Left colon (tissue), 2 donors: ENCODE results near the gene COLEC12. TPM values are rescaled to one million over a fixed set of nuclear protein-coding genes. Genes with fewer than 3 reads are reported as not detected.

Source experiments
- ATAC-seq: fragments of 200-7000 bp; cut with Tn5 transposase; one replicate; pipeline ENCODE4 v1.9.1; 2020; ENCODE audit warnings: mild to moderate bottlenecking, moderate library complexity
- DNase-seq, 2 donors: peaks; one replicate each; pipeline ENCODE4 v3.0.0-alpha.2; 2020
- intact Hi-C, 2 donors: fragments of 100-400 bp; cut with DNase I in 1 of 2; cut with micrococcal nuclease in 1 of 2; formaldehyde crosslinking; loops; one replicate each; pipeline versions ENCODE4 v1.11.2 to v1.14.0; 2022; cut with DNase I, micrococcal nuclease
- total RNA-seq, 2 donors: library from RNA; stranded (reverse); fragmentation: NEBNext Ultra II Directional; extraction: Animal tissue kit (Norgen Biotek cat#: 25700); gene quantifications; one replicate each; pipeline ENCODE4 v1.2.1, GENCODE V29; 2021
- donor health status: DM: no; HTN: no; CAD: no.
- donor health status: DM: yes; HTN: yes; CAD: no.

COLEC12 gene
- total RNA-seq, 2 donors from 2014 or later = 2.7 to 6.4 TPM

DNA sequence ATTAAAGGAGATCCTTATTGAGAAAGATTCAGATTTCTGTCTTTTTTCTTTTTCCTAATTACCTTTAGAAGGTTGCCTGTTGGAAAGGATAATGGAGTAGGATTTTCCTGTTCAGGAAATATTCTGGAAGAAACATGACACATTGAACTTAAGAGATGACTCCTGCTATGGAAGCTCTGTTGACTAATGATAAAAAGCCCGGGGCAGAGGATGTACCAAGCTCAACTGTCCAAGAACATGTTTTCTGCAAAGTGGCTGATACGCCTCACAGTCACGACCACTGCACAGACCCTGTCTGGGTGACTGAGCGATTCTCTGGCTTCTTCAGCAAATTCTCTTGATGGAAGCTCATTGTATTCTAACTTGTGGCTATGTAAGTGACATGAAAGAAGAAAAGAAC, 146.5 kb downstream of the COLEC12 start:
- no peak for ATAC-seq
- intact Hi-C loops = no loop called here
- DNase-seq = no peak

DNA sequence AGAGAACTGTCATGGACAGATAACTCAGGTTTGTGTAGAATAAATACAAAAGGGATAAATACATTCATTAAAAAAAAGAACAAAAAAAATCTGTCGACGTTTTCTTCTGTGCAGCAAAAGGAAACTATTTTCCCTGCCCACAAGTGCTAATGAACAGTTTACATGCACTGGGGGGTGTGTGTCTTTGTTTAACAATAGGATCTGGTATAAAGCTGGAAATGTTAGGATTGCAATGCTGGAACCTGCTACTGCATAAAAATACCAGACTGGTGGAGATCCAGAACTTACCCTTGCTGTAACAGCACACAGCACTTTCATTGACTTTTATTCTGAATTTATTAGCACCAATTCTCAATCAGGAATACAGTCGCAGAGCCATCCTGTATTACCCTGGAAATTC, 148.1 kb downstream of the COLEC12 start:
- no peak for DNase-seq
- ATAC-seq = no peak
- intact Hi-C loops = no loop called here

DNA sequence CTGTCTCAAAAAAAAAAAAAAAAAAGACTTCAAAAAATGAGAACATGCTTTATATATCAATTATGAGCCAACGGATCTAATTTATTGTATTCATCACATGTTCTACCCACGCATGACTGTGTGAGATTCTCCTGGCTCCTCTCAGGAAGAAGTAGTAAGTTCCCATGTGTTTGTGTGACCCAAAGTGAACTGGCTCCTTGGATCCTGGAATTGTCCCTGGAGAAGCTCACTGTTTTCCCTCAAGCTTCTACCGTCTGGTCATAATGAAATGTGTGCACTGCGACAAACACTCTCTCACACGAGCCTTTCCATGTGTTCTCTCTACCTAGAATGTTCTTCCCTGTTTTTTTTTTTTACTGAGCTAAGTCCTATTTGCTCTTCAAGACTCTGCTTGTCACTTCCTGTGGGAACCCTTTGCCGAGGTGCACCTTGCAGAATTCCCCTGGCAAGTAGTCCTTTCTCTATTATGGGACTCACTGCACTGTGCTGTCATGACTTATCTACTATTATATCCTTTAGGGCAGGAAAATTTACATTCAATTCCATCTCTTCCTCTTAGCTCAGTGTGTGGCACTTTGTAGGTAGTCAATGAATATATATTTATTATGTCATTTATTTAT, 149.4 kb downstream of the COLEC12 start:
- no peak for ATAC-seq
- intact Hi-C loops = no loop called here

DNA sequence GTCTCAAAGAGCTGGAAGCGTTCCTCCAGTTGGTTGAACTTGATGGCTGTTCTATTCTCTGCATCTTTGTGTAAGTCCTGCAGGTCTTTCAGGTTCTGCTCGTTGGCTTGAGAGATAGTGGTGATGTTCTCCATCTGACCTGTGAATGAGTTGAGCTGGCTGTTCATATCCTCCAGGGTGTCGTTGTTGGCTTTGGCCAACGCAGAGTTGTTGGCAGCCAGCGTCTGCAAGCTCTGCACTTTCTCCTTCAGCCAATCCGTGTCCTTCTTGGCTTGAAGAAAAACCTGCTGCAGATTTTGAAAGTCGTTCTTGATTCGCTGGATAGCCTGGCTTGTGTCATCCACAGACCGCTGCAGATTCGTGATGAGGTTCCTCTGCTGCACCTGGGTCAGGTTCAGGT, 153.9 kb downstream of the COLEC12 start:
- intact Hi-C loops = no loop called here
- DNase-seq (no peak), ATAC-seq (no peak)

More for the DNA sequence above, 149.4 kb downstream of the COLEC12 start:
- no peak for DNase-seq

DNA sequence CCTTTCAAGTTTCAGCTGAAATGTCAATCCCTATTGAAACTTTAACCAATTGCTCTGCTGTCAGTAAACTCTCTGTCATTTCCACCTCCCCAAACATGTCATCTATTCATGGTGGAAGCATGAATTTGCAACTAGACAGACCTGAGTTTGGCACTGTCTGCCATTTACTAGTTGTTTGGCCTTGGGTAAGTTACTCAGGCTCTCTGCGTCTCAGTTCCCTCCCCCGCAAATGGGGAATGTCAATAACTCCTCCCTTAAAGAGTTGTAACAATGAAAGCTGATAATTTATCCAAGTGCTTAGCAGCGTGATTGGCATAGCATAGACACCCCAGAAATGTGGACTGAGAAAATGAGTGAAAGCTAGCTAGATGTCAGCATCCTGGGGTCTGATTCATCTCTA, 159.4 kb downstream of the COLEC12 start:
- intact Hi-C loops = no loop called here
- ATAC-seq = no peak
- no peak for DNase-seq

DNA sequence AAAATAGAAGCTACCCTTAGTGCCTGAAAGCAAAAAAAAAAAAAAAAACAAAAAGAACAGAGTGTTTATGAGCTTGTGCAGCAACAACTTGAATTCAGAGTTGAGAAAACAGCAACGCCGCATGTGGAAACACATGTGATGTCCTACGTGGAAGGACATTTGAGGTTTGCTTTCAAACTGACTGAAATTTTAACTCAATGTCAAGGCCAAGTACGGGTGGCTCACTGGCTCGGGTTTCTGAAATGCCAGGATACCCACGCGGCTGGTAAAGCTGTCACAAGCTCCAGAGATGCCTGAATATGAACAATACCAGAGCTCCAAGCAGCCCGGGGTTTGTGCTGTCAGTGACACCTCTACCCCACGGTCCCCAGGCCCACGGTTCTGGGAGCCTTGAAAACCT, 160.5 kb downstream of the COLEC12 start:
- intact Hi-C loops = no loop called here
- ATAC-seq (no peak), DNase-seq (no peak)

DNA sequence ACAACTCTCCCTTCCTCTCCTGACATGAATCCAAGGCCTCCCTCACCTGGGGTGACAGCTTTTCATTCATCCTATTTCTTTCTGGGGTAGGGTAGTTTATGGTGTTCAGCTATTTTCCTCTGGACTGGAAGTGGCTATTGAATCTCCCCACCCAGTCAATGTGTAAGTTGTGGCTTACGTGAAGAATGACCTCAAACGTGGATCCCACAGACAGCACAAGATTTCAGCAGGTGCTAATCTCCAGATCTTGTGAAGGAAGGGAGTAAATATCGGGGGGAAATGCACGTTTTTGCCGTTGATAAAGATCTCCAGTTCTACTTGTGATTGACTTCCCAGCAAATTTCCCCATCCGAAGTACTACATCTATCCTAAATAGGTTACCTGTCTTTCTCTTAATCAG, 161.3 kb downstream of the COLEC12 start:
- no peak for DNase-seq

DNA sequence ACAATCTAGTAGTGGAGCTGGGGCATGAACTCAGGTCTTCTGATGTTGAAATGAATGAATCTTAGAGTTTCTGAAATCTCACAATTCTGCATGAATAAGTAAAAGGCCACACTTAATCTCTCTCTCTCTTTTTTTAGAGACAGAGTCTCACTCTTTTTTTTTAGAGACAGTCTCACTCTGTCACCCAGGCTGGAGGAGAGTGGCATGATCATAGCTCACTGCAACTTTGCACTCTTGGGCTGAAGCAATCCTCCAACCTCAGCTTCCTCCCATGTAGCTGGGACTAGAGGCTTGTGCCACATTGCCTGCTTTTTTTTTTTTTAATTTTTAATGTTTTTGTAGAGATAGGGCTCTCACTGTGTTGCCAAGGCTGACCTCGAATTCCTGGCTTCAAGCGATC, 163.8 kb downstream of the COLEC12 start:
- intact Hi-C loops = no loop called here
- no peak for ATAC-seq
- no peak for DNase-seq

More for the DNA sequence above, 161.3 kb downstream of the COLEC12 start:
- no peak for ATAC-seq
- intact Hi-C loops = no loop called here

DNA sequence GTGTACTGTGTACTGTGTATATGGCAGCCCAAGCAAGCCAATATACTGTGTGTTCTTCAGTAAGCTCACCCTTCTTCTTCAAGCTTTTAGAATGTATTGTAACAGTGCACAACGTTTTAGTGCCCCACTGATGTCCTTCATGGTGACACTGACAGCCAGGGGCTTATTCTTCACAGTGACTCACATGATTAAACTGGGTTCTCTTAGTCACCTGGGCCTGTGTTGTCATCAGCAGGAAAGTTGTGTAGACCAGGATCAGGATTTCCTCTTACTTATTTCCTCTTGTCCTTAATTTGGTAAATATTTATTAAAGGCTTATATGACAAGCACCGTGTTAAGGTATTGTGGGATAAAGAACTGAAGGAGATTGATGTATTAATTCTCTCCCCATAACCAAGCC, 164.8 kb downstream of the COLEC12 start:
- ATAC-seq = no peak
- intact Hi-C loops = no loop called here

DNA sequence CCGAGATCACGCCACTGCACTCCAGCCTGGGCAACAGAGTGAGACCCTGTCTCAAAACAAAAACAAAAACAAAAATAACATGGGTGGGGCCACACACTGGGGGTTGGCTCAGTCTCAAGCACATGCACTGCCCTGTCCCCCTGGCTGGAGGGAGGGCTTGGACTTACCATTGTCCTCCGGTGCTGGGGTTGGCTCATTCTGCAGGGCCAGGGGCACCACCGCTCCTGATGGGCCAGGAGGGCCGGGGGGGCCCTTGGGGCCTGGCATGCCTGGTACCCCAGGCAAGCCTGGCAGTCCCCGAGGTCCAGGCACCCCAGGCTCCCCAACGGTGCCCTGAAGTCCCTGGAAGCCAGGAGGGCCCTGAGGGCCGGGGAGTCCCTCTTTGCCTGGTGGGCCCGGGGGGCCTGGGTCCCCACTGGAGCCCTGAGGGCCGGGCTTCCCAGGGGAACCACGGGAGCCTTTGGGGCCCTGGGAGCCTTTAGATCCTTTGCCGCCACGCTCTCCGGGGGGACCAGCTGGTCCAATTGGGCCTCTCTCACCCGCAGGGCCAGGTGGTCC, 165.8 kb downstream of the COLEC12 start:
- ATAC-seq (no peak), DNase-seq (no peak)
- intact Hi-C loops = no loop called here

More for the DNA sequence above, 164.8 kb downstream of the COLEC12 start:
- no peak for DNase-seq

DNA sequence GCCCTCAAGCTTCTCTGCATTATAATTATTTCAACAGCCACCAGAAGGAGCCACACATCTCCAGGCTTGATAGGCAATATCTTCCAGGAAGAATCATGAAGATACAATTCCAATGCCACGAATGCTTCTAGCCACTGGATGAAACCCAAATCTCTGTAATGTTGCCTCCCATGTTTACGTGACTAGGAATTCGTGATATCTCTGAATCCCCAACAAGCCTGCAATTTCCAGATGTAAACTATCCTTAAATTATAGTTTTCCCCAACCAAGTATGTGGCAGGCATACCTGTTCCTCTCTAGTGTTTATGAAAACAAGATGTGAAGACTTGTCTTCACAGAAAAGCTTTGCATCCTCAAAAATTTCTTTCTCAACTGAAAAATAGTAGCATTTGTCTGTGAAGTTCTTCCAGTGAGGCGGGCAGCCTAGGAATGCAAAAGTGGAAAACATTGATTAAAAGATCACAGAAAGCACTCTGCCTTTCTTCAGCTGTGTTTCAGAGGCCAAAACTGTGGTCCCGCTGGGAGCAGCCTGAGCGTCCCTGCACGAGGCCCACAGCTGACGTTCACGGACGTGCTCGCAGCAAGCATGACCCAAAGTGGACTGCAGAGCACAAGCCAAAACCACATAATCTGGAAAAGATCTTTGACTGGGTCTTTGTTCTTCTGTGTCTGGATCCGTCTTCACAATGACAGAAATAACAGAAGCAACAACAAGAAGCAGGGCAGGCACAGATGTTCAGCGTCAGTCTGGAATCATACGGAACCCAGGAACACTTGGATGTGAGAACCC, 167.6 kb downstream of the COLEC12 start:
- DNase-seq = peak in 1 of 2 donors; percentile 15
- intact Hi-C loops = no loop called here
- ATAC-seq = no peak

DNA sequence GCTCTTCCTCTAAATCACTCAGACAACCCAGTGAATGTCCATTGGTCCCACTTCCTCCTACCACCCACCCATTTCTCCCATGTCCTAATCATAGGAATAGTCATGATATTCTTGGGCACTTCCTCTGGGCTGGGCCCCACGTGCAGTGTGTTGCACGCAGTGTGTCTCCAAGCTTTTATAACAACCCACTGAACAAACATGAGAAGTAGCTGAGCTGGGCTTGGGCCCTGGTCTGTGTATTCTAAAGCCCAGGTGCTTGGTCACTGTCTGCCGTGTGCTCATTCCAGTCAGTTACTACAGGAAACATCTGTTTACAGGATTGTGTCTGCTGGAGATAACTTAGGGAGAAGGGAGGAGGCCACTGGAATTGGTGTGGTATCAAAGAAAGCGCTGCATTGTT, 168.5 kb downstream of the COLEC12 start:
- DNase-seq = peak in 1 of 2 donors; percentile 30
- intact Hi-C loops = no loop called here
- ATAC-seq = no peak

DNA sequence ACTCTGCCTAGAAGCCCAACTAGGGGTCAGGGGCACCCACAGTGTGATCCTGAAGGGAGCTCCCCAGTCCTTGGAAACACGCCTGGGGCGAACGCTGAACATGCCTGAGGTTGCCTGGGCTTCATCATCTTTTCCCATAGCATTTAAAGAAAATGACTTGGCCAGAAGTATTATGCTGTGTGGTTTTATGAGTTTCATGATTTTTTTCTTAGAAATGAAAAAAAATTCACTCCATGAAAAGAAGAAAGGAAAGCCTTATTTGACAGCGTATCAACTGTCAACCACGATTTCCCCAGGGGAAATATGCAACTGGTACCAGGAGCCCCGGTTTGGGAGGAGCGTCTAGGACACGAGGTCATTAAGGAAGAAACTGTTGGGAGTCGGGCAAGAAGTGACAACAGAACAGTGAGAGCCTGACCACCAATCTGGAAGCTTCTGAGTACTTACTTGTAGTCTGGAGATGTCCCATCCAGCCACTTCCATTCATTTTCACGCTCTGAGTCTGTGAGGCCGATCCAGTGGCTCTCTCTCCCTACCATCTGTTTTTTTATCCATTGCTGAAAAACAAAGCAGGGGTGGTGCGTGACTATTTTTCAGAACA, 169.2 kb downstream of the COLEC12 start:
- no peak for DNase-seq
- intact Hi-C loops = no loop called here
- no peak for ATAC-seq

DNA sequence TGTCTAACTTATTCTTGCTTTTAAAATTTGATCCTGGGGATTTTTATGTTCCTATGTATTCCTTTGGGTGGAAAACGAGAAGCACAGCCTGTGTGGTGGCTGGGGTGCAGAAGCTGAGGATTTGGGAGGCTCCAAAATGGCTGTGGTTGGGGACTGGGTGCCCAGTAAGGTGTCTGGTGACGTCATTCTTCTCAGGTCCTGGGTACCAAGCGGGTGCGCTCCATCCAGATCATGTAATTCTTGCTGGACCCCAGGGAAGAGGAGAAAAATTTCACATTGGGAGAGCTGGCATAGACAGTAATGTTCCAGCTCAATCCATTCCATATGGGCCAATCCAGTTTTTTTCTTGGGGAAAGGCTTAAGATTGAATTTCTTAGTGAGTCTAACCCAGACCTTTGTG, 171.6 kb downstream of the COLEC12 start:
- no peak for ATAC-seq
- no peak for DNase-seq
- intact Hi-C loops = no loop called here

DNA sequence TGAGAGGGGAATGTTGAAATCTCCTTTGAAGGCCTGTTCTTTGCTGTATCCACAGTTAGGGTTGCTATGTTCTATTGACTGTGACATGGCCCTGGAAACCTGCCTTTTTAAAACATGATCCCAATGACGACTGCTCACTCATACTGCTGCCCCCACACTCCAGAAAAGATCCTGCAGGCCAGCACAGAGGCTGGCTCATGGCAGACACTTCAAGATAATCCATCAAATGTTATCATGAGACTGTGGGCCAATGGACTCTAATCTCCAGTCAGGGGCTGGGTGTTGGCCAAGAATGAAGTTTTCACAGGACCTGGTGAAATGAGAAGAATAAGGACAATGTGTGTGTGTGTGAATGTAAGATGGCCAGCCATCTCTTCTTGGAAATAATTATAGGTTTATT, 173.7 kb downstream of the COLEC12 start:
- ATAC-seq = no peak
- intact Hi-C loops = no loop called here
- no peak for DNase-seq

DNA sequence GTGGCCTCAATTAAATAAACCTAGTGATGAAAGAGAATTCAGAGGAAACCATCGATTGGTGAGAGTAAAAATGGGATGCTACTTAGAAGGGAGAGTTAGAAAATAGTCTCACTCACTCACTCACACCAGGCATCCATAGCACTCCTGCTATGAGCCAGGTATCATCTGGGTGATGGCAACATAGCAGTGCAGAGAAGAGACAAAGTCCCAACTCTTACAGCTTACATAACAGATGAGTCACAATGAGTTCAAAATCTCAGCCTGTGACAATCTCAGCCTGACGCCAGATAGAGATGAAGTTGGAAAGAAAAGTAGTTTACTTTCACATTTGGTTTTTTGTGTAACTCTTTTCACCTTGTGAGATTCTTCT, 177.3 kb downstream of the COLEC12 start:
- DNase-seq = no peak
- ATAC-seq = no peak
- intact Hi-C loops = no loop called here

DNA sequence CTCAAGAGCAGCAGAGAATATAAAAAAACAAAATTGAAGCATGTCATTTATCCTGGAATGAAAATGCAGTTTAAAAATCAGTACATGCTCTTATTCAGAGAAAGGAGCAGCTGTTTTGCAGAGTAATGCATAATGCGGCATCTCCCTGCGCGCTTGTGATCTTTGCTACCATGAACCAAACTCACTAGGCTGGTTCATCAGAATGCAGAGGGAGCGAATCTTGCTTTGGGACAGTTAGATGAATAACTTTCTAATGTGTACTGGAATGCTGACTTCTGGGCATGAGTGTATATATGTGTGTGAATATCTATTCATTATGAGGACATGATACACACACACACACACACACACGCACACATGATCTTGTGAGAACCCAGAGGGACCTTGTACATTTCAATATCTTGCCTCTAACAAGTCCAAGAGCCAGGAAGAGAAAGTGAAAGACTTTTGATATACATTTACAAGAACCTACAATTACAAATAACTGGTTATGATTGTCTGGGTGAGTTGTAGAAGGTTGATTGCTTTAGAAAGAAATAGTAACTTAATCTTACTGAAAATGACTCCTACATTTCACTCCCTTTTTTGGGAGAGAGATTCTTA, 178.5 kb downstream of the COLEC12 start:
- DNase-seq (no peak), ATAC-seq (no peak)
- intact Hi-C loops = no loop called here

DNA sequence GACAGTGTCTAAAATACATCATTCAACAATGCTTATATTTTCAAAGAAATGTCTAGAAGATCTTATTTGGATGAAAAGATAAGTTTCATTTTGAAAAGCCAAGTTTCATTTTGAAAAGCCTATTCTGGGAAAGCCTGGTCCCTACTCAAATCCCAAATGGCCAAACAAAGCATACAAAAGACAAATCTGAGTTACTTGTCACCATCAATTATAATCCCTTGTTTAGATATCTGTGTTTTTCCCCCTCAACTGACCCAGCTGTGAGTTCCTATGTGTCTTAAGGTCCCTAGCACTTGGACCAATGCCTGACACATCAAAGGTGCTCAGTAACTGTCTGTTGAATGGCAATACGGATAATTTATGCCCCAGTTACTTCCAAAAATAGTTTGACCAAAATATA, 180.3 kb downstream of the COLEC12 start:
- intact Hi-C loops = no loop called here
- DNase-seq = no peak
- ATAC-seq = no peak

DNA sequence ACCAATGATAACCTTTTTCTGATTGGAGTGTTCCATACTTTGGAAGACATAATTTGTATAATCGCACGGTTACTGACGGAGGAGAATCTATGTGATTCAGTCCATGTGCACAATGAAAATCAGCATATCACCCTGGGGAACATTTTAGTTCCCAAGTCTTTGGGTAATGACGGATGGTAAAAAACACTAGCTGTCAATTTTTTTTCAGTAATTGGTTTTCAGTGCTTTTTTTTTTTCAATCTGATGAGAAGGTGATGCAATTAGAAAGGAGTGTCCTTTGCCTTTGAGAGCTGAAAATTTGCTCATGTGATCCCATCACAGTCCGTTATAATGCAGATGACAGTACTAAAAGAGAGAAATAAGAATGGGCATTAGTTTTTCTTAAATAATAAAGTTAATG, 180.8 kb downstream of the COLEC12 start:
- DNase-seq (no peak), ATAC-seq (no peak)
- intact Hi-C loops = no loop called here

DNA sequence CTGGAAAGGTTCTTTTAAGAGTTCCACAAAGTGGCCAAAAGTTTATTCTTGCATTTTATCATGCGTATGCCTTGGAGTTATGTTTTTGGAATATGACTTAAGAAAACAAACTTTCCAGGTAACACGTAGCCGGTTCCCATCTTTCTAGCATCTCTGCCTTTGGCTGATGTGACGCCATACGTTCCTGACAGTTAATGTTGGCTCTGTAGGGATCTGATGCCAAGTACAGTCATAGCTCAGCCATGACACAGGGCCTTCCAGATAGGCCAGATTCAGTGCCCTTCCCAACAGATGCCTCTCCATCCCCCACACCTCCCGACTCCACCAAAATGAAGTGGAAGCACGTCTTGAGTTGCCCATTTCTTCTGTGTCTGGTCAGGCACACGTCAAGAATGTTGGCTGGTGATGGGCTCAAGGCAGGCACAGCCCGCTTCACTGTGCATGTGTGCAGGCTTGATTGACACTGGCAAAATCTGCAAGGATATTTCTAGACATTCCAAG, 181.7 kb downstream of the COLEC12 start:
- ATAC-seq (no peak), DNase-seq (no peak)
- intact Hi-C loops = no loop called here
